Measurements from ENCODE around the gene IL17F. TPM values are rescaled to one million over a fixed set of nuclear protein-coding genes. Genes with fewer than 3 reads are reported as not detected.

Gene IL17F
- total RNA-seq, 4 donors from 2014 or later, result 1.4 TPM; not detected in 3

DNA sequence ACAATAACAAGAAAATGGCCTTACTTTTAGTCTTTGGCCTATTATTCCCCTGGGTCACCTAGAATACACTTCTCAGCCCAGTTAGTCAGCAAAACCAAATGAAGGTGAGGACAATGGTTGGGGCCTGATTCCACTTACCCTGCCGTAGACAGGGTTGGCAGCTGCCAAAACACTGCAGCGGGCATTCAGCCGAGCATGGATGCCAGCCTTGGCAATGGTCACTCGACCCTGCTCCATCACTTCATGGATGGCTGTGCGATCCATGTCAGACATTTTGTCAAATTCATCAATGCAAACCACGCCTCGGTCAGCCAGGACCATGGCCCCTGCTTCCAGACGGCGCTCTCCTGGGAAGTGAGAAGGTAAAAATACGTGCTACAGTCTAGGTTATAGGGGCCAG is 31.8 kb upstream of the IL17F start:
- TF ChIP-seq, protein P1, sequence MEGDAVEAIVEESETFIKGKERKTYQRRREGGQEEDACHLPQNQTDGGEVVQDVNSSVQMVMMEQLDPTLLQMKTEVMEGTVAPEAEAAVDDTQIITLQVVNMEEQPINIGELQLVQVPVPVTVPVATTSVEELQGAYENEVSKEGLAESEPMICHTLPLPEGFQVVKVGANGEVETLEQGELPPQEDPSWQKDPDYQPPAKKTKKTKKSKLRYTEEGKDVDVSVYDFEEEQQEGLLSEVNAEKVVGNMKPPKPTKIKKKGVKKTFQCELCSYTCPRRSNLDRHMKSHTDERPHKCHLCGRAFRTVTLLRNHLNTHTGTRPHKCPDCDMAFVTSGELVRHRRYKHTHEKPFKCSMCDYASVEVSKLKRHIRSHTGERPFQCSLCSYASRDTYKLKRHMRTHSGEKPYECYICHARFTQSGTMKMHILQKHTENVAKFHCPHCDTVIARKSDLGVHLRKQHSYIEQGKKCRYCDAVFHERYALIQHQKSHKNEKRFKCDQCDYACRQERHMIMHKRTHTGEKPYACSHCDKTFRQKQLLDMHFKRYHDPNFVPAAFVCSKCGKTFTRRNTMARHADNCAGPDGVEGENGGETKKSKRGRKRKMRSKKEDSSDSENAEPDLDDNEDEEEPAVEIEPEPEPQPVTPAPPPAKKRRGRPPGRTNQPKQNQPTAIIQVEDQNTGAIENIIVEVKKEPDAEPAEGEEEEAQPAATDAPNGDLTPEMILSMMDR (IDR thresholded peaks at IDR 0.05), result no peak
- TF ChIP-seq POLR2A (IDR thresholded peaks at IDR 0.05), result no peak
- no peaks in the 10 kb centered on the region for H3K4me1 ChIP-seq
- H3K36me3 ChIP-seq, result peaks cover 13 to 100% (median 34%) of the 10 kb centered on the region in 3 donors
- H3K27ac ChIP-seq, result no peak overlapping the region
- no peaks in the 10 kb centered on the region for H3K27me3 ChIP-seq
- DNase-seq, result no peak
- intact Hi-C loops (cut with DNase I), result no loop called here
- 92 to 95% methylated on average over 6 to 10 of the region's 10 CpGs for WGBS, 2 donors
- no peaks in the 10 kb centered on the region for H3K9me3 ChIP-seq
- no peak overlapping the region for H3K4me3 ChIP-seq

DNA sequence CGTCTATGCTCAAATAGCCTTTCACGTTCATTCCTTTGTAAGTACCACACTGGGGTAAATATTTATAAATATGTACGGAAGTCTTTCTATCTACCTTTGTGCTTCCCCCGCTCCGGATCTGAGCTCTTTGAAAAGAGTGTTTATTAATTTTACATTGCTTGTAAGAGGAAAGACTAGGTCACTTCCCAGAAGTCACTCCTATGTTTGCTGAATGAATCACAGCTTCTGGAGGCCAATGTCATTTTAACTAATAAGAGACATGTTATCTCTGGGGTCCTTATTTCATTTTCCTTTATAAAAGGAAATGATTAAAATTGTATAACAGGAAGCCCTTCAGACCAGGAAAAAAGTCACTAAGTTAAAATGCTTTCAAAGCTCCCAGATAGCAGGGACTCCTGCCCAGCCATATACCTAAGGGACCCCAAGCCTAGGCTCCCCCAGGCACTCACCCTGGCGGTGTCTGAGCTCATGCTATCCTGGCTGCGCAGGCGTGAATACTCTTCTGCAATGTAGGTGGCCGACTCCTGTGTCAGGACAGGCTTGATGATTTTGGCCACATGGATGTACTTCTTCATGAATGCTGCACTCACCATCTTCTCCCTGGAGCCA is 27.7 kb upstream of the IL17F start:
- Histone ChIP-seq H3K36me3 (peaks cover 8 to 100% (median 15%) of the 10 kb centered on the region in 3 donors), H3K27ac (peak overlapping the region in 1 of 4 donors; percentile 34), H3K4me1 (no peaks in the 10 kb centered on the region), H3K4me3 (no peak overlapping the region), H3K27me3 (no peaks in the 10 kb centered on the region), H3K9me3 (no peaks in the 10 kb centered on the region)
- DNase-seq, result no peak
- TF ChIP-seq, protein P1 (IDR thresholded peaks at IDR 0.05), result no peak
- no peak for TF ChIP-seq POLR2A (IDR thresholded peaks at IDR 0.05)
- intact Hi-C loops (cut with DNase I), result no loop called here
- 84 to 86% methylated on average over 9 of the region's 9 CpGs for WGBS, 2 donors

DNA sequence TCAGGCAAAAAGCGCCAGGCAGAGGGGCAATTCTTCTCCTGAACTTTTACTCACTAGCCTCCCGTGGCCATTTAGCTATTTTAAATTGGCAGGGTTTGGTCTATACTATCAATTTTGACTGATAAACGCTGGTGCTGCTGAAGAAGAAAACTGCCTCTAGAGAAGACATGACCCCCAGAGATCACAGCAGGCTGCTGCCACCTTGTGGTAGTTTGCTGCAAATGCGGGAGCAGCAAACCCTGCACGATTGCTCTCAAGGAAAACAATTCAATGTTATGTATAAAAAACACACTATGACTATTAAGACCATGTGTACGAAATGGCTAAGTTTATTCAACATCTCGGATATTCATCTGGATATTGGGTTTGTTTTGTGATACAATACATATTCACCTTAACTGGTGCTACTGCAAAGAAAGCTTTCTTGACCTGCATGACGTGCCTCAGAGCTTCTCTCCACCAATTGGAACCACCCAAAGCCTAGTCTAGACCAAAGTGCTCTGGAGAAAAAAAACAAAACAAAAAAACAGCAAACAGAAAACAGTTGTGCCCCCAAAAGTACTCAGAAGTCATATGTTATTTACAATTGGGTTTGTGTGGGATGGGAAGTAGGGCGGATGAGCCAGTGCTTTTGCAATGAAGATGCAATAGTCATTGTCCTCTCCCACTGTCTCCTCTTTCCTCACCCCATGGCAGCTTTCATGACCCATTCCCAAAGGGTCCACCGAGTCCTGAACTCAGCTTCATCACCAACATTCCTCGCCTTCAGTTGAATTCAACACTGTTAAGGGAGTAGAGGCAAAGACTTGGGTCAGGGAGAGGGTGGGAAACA is 19.6 kb upstream of the IL17F start:
- no peak for DNase-seq
- Histone ChIP-seq H3K36me3 (peaks cover 6 to 76% (median 8%) of the 10 kb centered on the region in 3 donors), H3K27ac (no peak overlapping the region), H3K4me3 (no peak overlapping the region), H3K9me3 (no peaks in the 10 kb centered on the region), H3K27me3 (no peaks in the 10 kb centered on the region), H3K4me1 (no peaks in the 10 kb centered on the region)
- WGBS, 2 donors, result 43 to 44% methylated on average over 10 to 11 of the region's 11 CpGs
- intact Hi-C loops (cut with DNase I), result no loop called here
- TF ChIP-seq, protein P1 (IDR thresholded peaks at IDR 0.05), result peak; percentile 67 to 94 (median 78)
- TF ChIP-seq POLR2A (IDR thresholded peaks at IDR 0.05), result no peak

DNA sequence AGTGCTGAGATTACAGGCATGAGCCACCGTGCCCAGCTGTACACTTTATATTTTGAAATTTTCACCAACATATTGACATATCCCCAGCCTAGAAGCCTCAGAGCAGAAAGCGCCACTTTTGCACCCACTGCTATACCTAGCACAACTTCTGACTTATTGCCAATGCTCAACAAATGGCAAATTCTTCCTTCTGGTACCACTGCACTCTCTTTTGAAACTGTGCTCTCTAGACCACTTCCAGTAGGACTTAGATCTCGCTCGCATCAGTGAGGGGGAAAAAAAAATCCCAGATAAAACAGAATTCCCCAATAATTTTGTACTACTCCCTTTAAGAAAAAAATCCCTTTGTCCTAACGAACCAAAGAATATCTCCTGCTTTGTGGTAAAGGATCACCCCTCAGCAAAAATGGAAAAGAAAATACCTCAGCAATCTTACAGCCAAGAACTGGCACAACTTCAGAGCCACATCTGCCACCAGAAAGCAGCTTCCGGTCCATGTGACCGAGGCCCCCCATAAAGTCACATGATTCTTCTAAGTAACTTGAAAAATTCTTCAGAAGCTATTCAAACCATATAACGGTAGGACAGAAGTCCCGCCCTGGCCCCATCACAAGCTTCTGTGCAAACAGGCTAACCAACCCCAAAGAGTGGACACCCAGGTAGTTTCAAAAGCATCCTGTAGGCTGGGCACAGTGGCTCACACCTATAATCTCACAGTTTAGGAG is 18.5 kb upstream of the IL17F start:
- WGBS, 2 donors, result 86 to 92% methylated on average over 9 of the region's 9 CpGs
- intact Hi-C loops (cut with DNase I), result no loop called here
- no peaks in the 10 kb centered on the region for H3K27me3 ChIP-seq

More for the DNA sequence above, 18.5 kb upstream of the IL17F start:
- Histone ChIP-seq H3K27ac (no peak overlapping the region), H3K4me3 (no peak overlapping the region), H3K9me3 (no peaks in the 10 kb centered on the region), H3K36me3 (peaks cover 0 to 64% (median 8%) of the 10 kb centered on the region in 3 donors), H3K4me1 (no peaks in the 10 kb centered on the region)
- TF ChIP-seq, protein P1 (IDR thresholded peaks at IDR 0.05), result no peak
- TF ChIP-seq POLR2A (IDR thresholded peaks at IDR 0.05), result no peak
- no peak for DNase-seq

Measured in esophagus squamous epithelium (tissue), 5 donors.